Measurements from ENCODE around the gene TSGA10. TPM values are rescaled to one million over a fixed set of nuclear protein-coding genes. Genes with fewer than 3 reads are reported as not detected.
"Not testable (repeated sequence)": the region's sequence is repeated elsewhere in the genome, so short reads cannot be mapped to it uniquely, and the experiment has no call there.

The TSGA10 gene
- total and polyA plus RNA-seq, 8 donors, result 3.7 to 19.8 (median 15.3) TPM

DNA sequence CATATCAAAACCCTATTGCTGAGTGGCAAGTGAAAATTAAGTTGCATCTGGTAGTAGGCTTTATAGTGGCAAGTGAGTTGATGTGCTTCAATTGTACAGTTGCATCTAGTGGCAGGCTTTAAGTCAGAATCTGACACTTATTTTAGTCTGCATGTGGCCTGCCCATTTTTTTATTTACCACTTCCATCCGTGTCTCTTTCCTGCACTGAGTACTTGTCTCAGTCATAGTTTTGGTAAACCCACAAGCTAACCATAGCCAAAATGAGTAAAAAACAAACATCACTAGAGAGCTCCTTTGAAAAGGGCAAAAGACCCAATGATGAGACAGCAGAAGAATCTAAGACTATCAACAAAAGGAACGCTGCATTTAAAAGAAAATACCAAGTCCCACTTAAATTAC is 122.7 kb downstream of the TSGA10 start:
- DNase-seq, result no peak
- Histone ChIP-seq H3K36me3 (no peaks in the 10 kb centered on the region), H3K4me1 (no peaks in the 10 kb centered on the region), H3K4me3 (no peak overlapping the region), H3K27me3 (no peaks in the 10 kb centered on the region), H3K9me3 (no peaks in the 10 kb centered on the region), H3K27ac (no peak overlapping the region)
- no peak for ATAC-seq
- intact Hi-C loops (cut with DNase I), result no loop called here
- TF ChIP-seq, protein P1, sequence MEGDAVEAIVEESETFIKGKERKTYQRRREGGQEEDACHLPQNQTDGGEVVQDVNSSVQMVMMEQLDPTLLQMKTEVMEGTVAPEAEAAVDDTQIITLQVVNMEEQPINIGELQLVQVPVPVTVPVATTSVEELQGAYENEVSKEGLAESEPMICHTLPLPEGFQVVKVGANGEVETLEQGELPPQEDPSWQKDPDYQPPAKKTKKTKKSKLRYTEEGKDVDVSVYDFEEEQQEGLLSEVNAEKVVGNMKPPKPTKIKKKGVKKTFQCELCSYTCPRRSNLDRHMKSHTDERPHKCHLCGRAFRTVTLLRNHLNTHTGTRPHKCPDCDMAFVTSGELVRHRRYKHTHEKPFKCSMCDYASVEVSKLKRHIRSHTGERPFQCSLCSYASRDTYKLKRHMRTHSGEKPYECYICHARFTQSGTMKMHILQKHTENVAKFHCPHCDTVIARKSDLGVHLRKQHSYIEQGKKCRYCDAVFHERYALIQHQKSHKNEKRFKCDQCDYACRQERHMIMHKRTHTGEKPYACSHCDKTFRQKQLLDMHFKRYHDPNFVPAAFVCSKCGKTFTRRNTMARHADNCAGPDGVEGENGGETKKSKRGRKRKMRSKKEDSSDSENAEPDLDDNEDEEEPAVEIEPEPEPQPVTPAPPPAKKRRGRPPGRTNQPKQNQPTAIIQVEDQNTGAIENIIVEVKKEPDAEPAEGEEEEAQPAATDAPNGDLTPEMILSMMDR (IDR thresholded peaks at IDR 0.05), result no peak

DNA sequence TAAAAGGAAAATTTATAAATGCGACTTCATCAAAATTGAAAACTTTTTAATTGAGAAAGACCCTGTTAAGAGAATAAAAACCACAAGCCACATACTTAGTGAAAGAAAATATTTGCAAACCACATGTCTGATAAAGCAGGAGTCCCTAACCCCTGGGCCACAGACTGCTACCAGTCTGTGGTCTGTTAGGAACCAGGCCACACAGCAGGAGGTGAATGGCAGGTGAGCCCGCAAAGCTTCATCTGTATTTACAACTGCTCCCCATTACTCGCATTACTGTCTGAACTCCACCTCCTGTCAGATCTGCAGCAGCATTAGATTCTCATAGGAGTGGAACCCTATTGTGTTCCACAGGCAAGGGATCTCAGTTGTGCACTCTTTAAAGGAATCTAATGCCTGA is 123.3 kb downstream of the TSGA10 start:
- intact Hi-C loops (cut with DNase I), result no loop called here
- H3K4me3 ChIP-seq, result no peak overlapping the region
- no peak overlapping the region for H3K27ac ChIP-seq
- DNase-seq (no peak), ATAC-seq (no peak)
- no peaks in the 10 kb centered on the region for H3K4me1 ChIP-seq
- no peaks in the 10 kb centered on the region for H3K9me3 ChIP-seq
- no peaks in the 10 kb centered on the region for H3K36me3 ChIP-seq
- no peaks in the 10 kb centered on the region for H3K27me3 ChIP-seq
- TF ChIP-seq, protein P1 (IDR thresholded peaks at IDR 0.05), result no peak

DNA sequence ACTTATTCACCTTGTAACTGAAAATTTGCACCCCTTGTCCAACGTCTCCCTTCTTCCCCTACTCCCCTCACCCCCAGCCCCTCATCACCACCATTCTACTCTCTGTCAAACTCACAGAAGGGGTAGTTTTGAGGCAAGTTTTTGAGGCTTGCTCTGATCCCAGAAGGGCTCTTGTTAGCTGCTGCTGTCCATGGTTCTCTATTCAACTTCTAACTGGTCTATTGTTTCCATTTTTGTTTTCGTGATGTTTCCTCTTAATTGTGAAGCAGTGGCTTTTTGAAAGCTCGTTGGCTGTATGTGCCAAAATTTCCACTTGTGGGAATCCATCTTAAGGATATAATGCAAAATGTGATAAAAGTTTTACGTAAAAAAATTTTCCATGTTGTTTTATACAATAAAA is 126.2 kb downstream of the TSGA10 start:
- no peak for ATAC-seq
- no peak for DNase-seq
- Histone ChIP-seq H3K27ac (no peak overlapping the region), H3K9me3 (peaks cover 0 to 11% of the 10 kb centered on the region in 2 donors), H3K4me1 (no peaks in the 10 kb centered on the region), H3K36me3 (no peaks in the 10 kb centered on the region), H3K4me3 (no peak overlapping the region), H3K27me3 (no peaks in the 10 kb centered on the region)
- intact Hi-C loops (cut with DNase I), result no loop called here
- TF ChIP-seq, protein P1 (IDR thresholded peaks at IDR 0.05), result no peak

DNA sequence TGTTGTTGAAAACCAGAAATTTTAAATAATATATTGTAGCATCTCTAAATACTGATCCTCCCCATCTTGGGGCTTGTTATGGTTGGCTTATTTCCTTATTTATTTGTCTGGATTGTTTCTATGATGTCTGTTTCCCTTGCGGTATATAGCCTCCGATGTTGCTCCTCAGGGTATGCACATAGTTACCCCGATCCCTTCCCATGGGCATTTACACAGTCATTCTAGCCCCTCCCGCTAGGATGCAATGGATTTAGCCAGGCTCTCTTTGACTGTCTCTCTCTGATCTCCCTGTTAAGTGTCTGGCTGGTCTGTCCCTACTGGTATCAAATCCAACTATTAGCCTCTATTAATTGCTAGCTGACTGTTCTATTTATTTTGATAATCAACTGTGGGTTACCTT is 126.9 kb downstream of the TSGA10 start:
- H3K27me3 ChIP-seq, result no peaks in the 10 kb centered on the region
- DNase-seq (no peak), ATAC-seq (no peak)
- intact Hi-C loops (cut with DNase I), result no loop called here
- H3K9me3 ChIP-seq, result peaks cover 0 to 11% of the 10 kb centered on the region in 2 donors
- no peak overlapping the region for H3K4me3 ChIP-seq
- TF ChIP-seq, protein P1 (IDR thresholded peaks at IDR 0.05), result no peak
- H3K27ac ChIP-seq, result no peak overlapping the region
- H3K36me3 ChIP-seq, result no peaks in the 10 kb centered on the region
- no peaks in the 10 kb centered on the region for H3K4me1 ChIP-seq

DNA sequence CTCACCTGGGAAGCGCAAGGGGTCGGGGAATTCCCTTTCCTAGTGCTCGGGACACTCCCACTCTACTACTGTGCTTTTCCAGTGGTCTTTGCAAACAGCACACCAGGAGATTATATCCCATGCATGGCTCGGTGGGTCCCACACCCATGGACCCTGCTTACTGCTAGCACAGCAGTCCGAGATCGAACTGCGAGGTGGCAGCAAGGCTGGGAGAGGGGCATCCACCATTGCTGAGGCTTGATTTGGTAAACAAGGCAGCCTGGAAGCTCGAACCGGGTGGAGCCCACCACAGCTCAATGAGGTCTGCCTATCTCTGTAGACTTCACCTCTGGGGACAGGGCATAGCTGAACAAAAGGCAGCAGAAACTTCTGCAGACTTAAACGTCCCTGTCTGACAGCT is 154.0 kb downstream of the TSGA10 start:
- H3K9me3 ChIP-seq, result peaks cover 0 to 13% of the 10 kb centered on the region in 2 donors
- H3K4me1 ChIP-seq, result no peaks in the 10 kb centered on the region
- intact Hi-C loops (cut with DNase I), result no loop called here
- TF ChIP-seq, protein P1 (IDR thresholded peaks at IDR 0.05), result no peak
- no peaks in the 10 kb centered on the region for H3K36me3 ChIP-seq
- no peak overlapping the region for H3K27ac ChIP-seq
- no peak overlapping the region for H3K4me3 ChIP-seq
- ATAC-seq (no peak), DNase-seq (peak in 1 of 4 donors; percentile 14)
- H3K27me3 ChIP-seq, result no peaks in the 10 kb centered on the region

DNA sequence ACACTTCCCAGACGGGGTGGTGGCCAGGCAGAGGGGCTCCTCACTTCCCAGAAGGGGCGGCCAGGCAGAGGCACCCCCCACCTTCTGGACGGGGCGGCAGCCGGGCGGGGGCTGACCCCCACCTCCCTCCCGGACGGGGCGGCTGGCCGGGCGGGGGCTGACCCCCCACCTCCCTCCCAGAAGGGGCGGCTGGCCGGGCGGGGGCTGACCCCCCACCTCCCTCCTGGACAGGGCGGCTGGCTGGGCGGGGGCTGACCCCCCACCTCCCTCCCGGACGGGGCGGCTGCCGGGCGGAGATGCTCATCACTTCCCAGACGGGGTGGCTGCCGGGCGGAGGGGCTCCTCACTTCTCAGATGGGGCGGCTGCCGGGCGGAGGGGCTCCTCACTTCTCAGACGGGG is 166.0 kb downstream of the TSGA10 start:
- H3K9me3 ChIP-seq; H3K4me1 ChIP-seq; intact Hi-C loops (cut with DNase I); H3K27ac ChIP-seq; ATAC-seq; H3K36me3 ChIP-seq; H3K27me3 ChIP-seq; H3K4me3 ChIP-seq: not testable (repeated sequence)
- peak in 1 of 4 donors; percentile 53 for DNase-seq

Data from left lung (tissue), 10 donors.